Trophoblast cell (in vitro differentiated cells and primary cell): ENCODE measurements around the gene SPATA24.

ENCODE experiments used
- DNase-seq, 2 donors: peaks; one replicate each; pipeline ENCODE4 v3.0.0-alpha.2; 2016
- H2AFZ ChIP-seq: 2 replicates; pipeline ENCODE4 v1.6.1; 2013; ENCODE audit warnings: low read length, moderate library complexity, mild to moderate bottlenecking; ENCODE audit not compliant: insufficient read depth, poor library complexity
- H2AK5ac ChIP-seq: 2 replicates; pipeline ENCODE4 v1.6.1; 2013; ENCODE audit warnings: mild to moderate bottlenecking, low read length
- H2BK120ac ChIP-seq: 2 replicates; pipeline ENCODE4 v1.6.1; 2013; ENCODE audit warnings: low read length, mild to moderate bottlenecking, moderate library complexity; ENCODE audit not compliant: insufficient read depth, poor library complexity
- H2BK12ac ChIP-seq: 2 replicates; pipeline ENCODE4 v1.6.1; 2013; ENCODE audit warnings: mild to moderate bottlenecking, low read length, moderate library complexity
- H2BK5ac ChIP-seq: 2 replicates; pipeline ENCODE4 v1.6.1; 2013; ENCODE audit warnings: low read length, low read depth, moderate library complexity, mild to moderate bottlenecking; ENCODE audit not compliant: poor library complexity
- H3K14ac ChIP-seq: 2 replicates; pipeline ENCODE4 v1.6.1; 2013; ENCODE audit warnings: mild to moderate bottlenecking, low read length
- H3K18ac ChIP-seq: 2 replicates; pipeline ENCODE4 v1.6.1; 2013; ENCODE audit warnings: mild to moderate bottlenecking, low read length
- H3K23ac ChIP-seq: 2 replicates; pipeline ENCODE4 v1.6.1; 2013; ENCODE audit warnings: low read length
- H3K27ac ChIP-seq: 2 replicates; pipeline ENCODE4 v1.5.1; 2013; ENCODE audit warnings: low read depth, mild to moderate bottlenecking, inconsistent platforms, low read length, moderate library complexity
- H3K27me3 ChIP-seq: 2 replicates; pipeline ENCODE4 v1.6.1; 2013; ENCODE audit warnings: inconsistent platforms, mild to moderate bottlenecking, low read length, moderate library complexity; ENCODE audit not compliant: insufficient read depth
- H3K36me3 ChIP-seq, 2 experiments: 1 replicate in 1 of 2; 2 replicates in 1 of 2; pipeline ENCODE4 v1.6.1; 2013; ENCODE audit warnings: low read length in 2 of 2, mild to moderate bottlenecking in 2 of 2, moderate library complexity in 1 of 2; ENCODE audit not compliant: insufficient read depth in 2 of 2, control insufficient read depth in 1 of 2
- H3K4ac ChIP-seq: 2 replicates; pipeline ENCODE4 v1.6.1; 2013; ENCODE audit warnings: low read depth, mild to moderate bottlenecking, low read length, moderate library complexity
- H3K4me1 ChIP-seq, 2 experiments: 1 replicate in 1 of 2; 2 replicates in 1 of 2; pipeline ENCODE4 v1.6.1; 2013; ENCODE audit warnings: low read length in 2 of 2, mild to moderate bottlenecking in 2 of 2, moderate library complexity in 1 of 2; ENCODE audit not compliant: insufficient read depth in 2 of 2, control insufficient read depth in 1 of 2
- H3K4me2 ChIP-seq: 2 replicates; pipeline ENCODE4 v1.6.1; 2013; ENCODE audit warnings: inconsistent platforms, mild to moderate bottlenecking, low read length, moderate library complexity
- H3K4me3 ChIP-seq: 2 replicates; pipeline ENCODE4 v1.5.1; 2013; ENCODE audit warnings: mild to moderate bottlenecking, low read depth, low read length, inconsistent platforms
- H3K79me1 ChIP-seq: one replicate; pipeline ENCODE4 v1.6.1; 2013; ENCODE audit warnings: low read length
- H3K79me2 ChIP-seq: 2 replicates; pipeline ENCODE4 v1.6.1; 2013; ENCODE audit warnings: low read length, mild to moderate bottlenecking; ENCODE audit not compliant: control insufficient read depth, insufficient read depth, poor library complexity
- H3K9ac ChIP-seq: 2 replicates; pipeline ENCODE4 v1.6.1; 2013; ENCODE audit warnings: mild to moderate bottlenecking, low read length
- H3K9me3 ChIP-seq: 2 replicates; pipeline ENCODE4 v1.6.1; 2013; ENCODE audit warnings: low read depth, mild to moderate bottlenecking, control low read depth, inconsistent platforms, low read length; ENCODE audit not compliant: insufficient read depth
- H4K12ac ChIP-seq: 2 replicates; pipeline ENCODE4 v1.6.1; 2013; ENCODE audit warnings: low read depth, mild to moderate bottlenecking, low read length, moderate library complexity
- H4K8ac ChIP-seq: 2 replicates; pipeline ENCODE4 v1.6.1; 2013; ENCODE audit warnings: low read depth, mild to moderate bottlenecking, low read length, moderate library complexity
- H4K91ac ChIP-seq: one replicate; pipeline ENCODE4 v1.6.1; 2013; ENCODE audit warnings: low read depth, mild to moderate bottlenecking, low read length, moderate library complexity
- WGBS: extraction: QIAGEN DNeasy Blood & Tissue Kit; methylation state at CpG from one replicate; pipeline ENCODE4 v1.1.7; 2013; ENCODE audit warnings: missing lambda C conversion rate; ENCODE audit not compliant: insufficient read length, insufficient coverage; ENCODE audit errors: extremely low coverage; 5-methylcytosine and 5-hydroxymethylcytosine counted together

SPATA24 gene

GRCh38 chr5:139396691-139397090, 7.2 kb downstream of the SPATA24 start:
- no peak overlapping the region for H4K8ac ChIP-seq

GRCh38 chr5:139395844-139396640, 7.8 kb downstream of the SPATA24 start:
- Histone ChIP-seq H3K18ac (no peak overlapping the region), H3K27ac (no peak overlapping the region), H3K4me2 (no peak overlapping the region), H3K4me1 (peaks cover 19 to 24% of the 10 kb centered on the region in 2 experiments), H3K27me3 (peaks cover 32% of the 10 kb centered on the region), H3K9me3 (peaks cover 2% of the 10 kb centered on the region), H2AK5ac (no peak overlapping the region), H3K79me1 (no peaks in the 10 kb centered on the region), H4K8ac (no peak overlapping the region), H2BK12ac (no peak overlapping the region), H2AFZ (no peak overlapping the region), H2BK5ac (no peak overlapping the region), H3K36me3 (no peaks in the 10 kb centered on the region), H3K4me3 (no peak overlapping the region), H3K14ac (no peak overlapping the region), H3K79me2 (peaks cover 5% of the 10 kb centered on the region), H3K4ac (no peak overlapping the region), H2BK120ac (no peak overlapping the region), H4K12ac (no peak overlapping the region), H3K23ac (no peak overlapping the region), H3K9ac (no peak overlapping the region), H4K91ac (no peak overlapping the region)
- no peak for DNase-seq
- WGBS: no CpG with 5 or more reads among the region's 8 CpGs

More at GRCh38 chr5:139396691-139397090, 7.2 kb downstream of the SPATA24 start:
- H3K14ac ChIP-seq: no peak overlapping the region
- H2BK5ac ChIP-seq: no peak overlapping the region
- peaks cover 32% of the 10 kb centered on the region for H3K27me3 ChIP-seq
- no peak overlapping the region for H3K4ac ChIP-seq
- H3K18ac ChIP-seq: no peak overlapping the region
- H3K9me3 ChIP-seq: peaks cover 2% of the 10 kb centered on the region
- H3K23ac ChIP-seq: no peak overlapping the region
- peaks cover 5% of the 10 kb centered on the region for H3K79me2 ChIP-seq
- peak; percentile 57 to 71 for DNase-seq
- no peak overlapping the region for H2AFZ ChIP-seq
- no peak overlapping the region for H4K12ac ChIP-seq
- H3K4me3 ChIP-seq: no peak overlapping the region
- H2BK12ac ChIP-seq: no peak overlapping the region
- H3K4me2 ChIP-seq: no peak overlapping the region
- no peaks in the 10 kb centered on the region for H3K36me3 ChIP-seq
- peaks cover 19 to 24% of the 10 kb centered on the region in 2 experiments for H3K4me1 ChIP-seq
- H3K9ac ChIP-seq: no peak overlapping the region
- no peaks in the 10 kb centered on the region for H3K79me1 ChIP-seq
- no peak overlapping the region for H2BK120ac ChIP-seq
- H4K91ac ChIP-seq: no peak overlapping the region
- H2AK5ac ChIP-seq: no peak overlapping the region
- H3K27ac ChIP-seq: no peak overlapping the region
- WGBS: no CpG with 5 or more reads among the region's 8 CpGs

GRCh38 chr5:139394654-139395566, 9.0 kb downstream of the SPATA24 start, which contains the start of gene PROB1:
PROB1 (minus strand) TSS chr5:139395104; CDS start chr5:139395081, 23 bp downstream.
- no peak for DNase-seq
- Histone ChIP-seq H3K27ac (no peak within 1 kb of the TSS), H2AFZ (peak within 1 kb of the TSS; percentile 10), H2BK5ac (no peak within 1 kb of the TSS), H3K27me3 (peaks cover 32% of the 10 kb centered on the region), H3K9ac (no peak within 1 kb of the TSS), H2BK12ac (peak within 1 kb of the TSS; percentile 18), H3K4me2 (peak within 1 kb of the TSS; percentile 64), H3K4ac (no peak within 1 kb of the TSS), H3K4me3 (peak within 1 kb of the TSS; percentile 20), H2AK5ac (peak within 1 kb of the TSS; percentile 55), H2BK120ac (no peak within 1 kb of the TSS), H3K4me1 (peaks cover 19 to 24% of the 10 kb centered on the region in 2 experiments), H3K9me3 (peaks cover 2% of the 10 kb centered on the region), H3K23ac (no peak within 1 kb of the TSS), H3K79me1 (no peaks in the 10 kb centered on the region), H4K8ac (peak within 1 kb of the TSS; percentile 45), H4K91ac (no peak within 1 kb of the TSS), H3K14ac (no peak within 1 kb of the TSS), H3K36me3 (no peaks in the 10 kb centered on the region), H3K79me2 (peaks cover 5% of the 10 kb centered on the region), H3K18ac (peak within 1 kb of the TSS; percentile 27), H4K12ac (peak within 1 kb of the TSS; percentile 43)
- WGBS: no CpG with 5 or more reads among the region's 76 CpGs

GRCh38 chr5:139394123-139394653, 9.7 kb downstream of the SPATA24 start:
- WGBS: no CpG with 5 or more reads among the region's 62 CpGs
- no peak overlapping the region for H3K4ac ChIP-seq

More at GRCh38 chr5:139394123-139394653, 9.7 kb downstream of the SPATA24 start:
- Histone ChIP-seq H2AK5ac (peak overlapping the region; percentile 55), H3K9me3 (peaks cover 2% of the 10 kb centered on the region), H3K4me2 (peak overlapping the region; percentile 64), H3K23ac (no peak overlapping the region), H4K91ac (no peak overlapping the region), H4K12ac (peak overlapping the region; percentile 43), H4K8ac (peak overlapping the region; percentile 45), H2BK12ac (peak overlapping the region; percentile 18), H3K79me1 (no peaks in the 10 kb centered on the region), H3K27me3 (peaks cover 32% of the 10 kb centered on the region), H3K27ac (no peak overlapping the region), H2BK5ac (no peak overlapping the region), H2BK120ac (no peak overlapping the region), H3K14ac (no peak overlapping the region), H3K36me3 (no peaks in the 10 kb centered on the region), H2AFZ (peak overlapping the region; percentile 10), H3K9ac (no peak overlapping the region), H3K79me2 (peaks cover 5% of the 10 kb centered on the region), H3K4me3 (peak overlapping the region; percentile 20), H3K4me1 (peaks cover 19 to 24% of the 10 kb centered on the region in 2 experiments), H3K18ac (peak overlapping the region; percentile 27)
- DNase-seq: peak in 1 of 2 donors; percentile 25
